H1 (cell line): ENCODE data around the gene NADK2. TPM values are rescaled to one million over a fixed set of nuclear protein-coding genes. Genes with fewer than 3 reads are reported as not detected.

Source experiments
- CTCF ChIA-PET: fragments of 300-600 bp; sonication (Branson Sonifier 250); formaldehyde crosslinking; loops from one replicate; lab custom pipeline; 2021; ENCODE audit not compliant: partially characterized antibody; lab: Charles Lee
- POLR2A ChIA-PET: fragments of 300-600 bp; sonication (Branson Sonifier 250); formaldehyde crosslinking; loops from one replicate; lab custom pipeline; 2021; ENCODE audit warnings: inconsistent platforms; ENCODE audit not compliant: partially characterized antibody; lab: Charles Lee
- DNase-seq, 2 experiments: peaks; one replicate each; pipeline versions ENCODE4 v3.0.0 to v3.0.0-alpha.2; 2010 to 2022; ENCODE audit warnings: low spot score in 2 of 2, low read depth in 1 of 2, mixed read lengths in 1 of 2
- FAIRE-seq: peaks from 2 replicates; lab custom pipeline; 2011; peaks lifted over from hg19 to GRCh38; lab: Jason Lieb, UNC
- H2AFZ ChIP-seq: 2 replicates; pipeline ENCODE4 v1.8.1; 2012; ENCODE audit warnings: low read length, inconsistent platforms
- H2AK5ac ChIP-seq: 2 replicates; pipeline ENCODE4 v1.6.1; 2013; ENCODE audit warnings: low read depth, low read length
- H2BK120ac ChIP-seq: replicated peaks from 2 replicates; pipeline ENCODE3; 2013; ENCODE audit warnings: low read depth, low read length, inconsistent platforms
- H2BK12ac ChIP-seq: 2 replicates; pipeline ENCODE4 v1.6.1; 2013; ENCODE audit warnings: low read depth, low read length
- H2BK15ac ChIP-seq: 2 replicates; pipeline ENCODE4 v1.6.1; 2013; ENCODE audit warnings: low read length
- H2BK20ac ChIP-seq: 2 replicates; pipeline ENCODE4 v1.6.1; 2013; ENCODE audit warnings: low read length
- H2BK5ac ChIP-seq: 2 replicates; pipeline ENCODE4 v1.6.1; 2013; ENCODE audit warnings: low read depth, low read length
- H3K14ac ChIP-seq: 2 replicates; pipeline ENCODE4 v1.6.1; 2013; ENCODE audit warnings: inconsistent platforms; ENCODE audit not compliant: insufficient read length
- H3K18ac ChIP-seq: 2 replicates; pipeline ENCODE4 v1.6.1; 2013; ENCODE audit warnings: low read length; ENCODE audit errors: extremely low read depth
- H3K23ac ChIP-seq: 2 replicates; pipeline ENCODE4 v1.6.1; 2013; ENCODE audit warnings: inconsistent platforms; ENCODE audit not compliant: insufficient read length
- H3K23me2 ChIP-seq: 2 replicates; pipeline ENCODE4 v1.6.1; 2013; ENCODE audit warnings: low read depth, low read length
- H3K27ac ChIP-seq: 2 replicates; pipeline ENCODE4 v1.6.1; 2011; ENCODE audit warnings: low read depth, low read length, inconsistent platforms
- H3K27me3 ChIP-seq, 4 experiments: replicated peaks in 1 of 4; 1 replicate in 1 of 4; 2 replicates in 3 of 4; pipeline versions ENCODE4 v1.6.1 to v1.8.1; 2011 to 2013; ENCODE audit warnings: low read length in 3 of 4, mild to moderate bottlenecking in 3 of 4, inconsistent platforms in 2 of 4, mixed read lengths in 2 of 4, moderate library complexity in 1 of 4; ENCODE audit not compliant: control insufficient read depth in 3 of 4, insufficient read depth in 3 of 4; ENCODE audit errors: extremely low read depth in 1 of 4
- H3K36me3 ChIP-seq, 4 experiments: 2 replicates each; pipeline versions ENCODE4 v1.6.1 to v1.8.1; 2011 to 2013; ENCODE audit warnings: mild to moderate bottlenecking in 4 of 4, low read length in 3 of 4, moderate library complexity in 2 of 4, control low read depth in 1 of 4, inconsistent platforms in 1 of 4; ENCODE audit not compliant: insufficient read depth in 4 of 4, control insufficient read depth in 2 of 4
- H3K4ac ChIP-seq: replicated peaks from 2 replicates; pipeline ENCODE3; 2013; ENCODE audit warnings: low read length, low read depth, mixed read lengths, inconsistent platforms; ENCODE audit not compliant: insufficient read length
- H3K4me1 ChIP-seq, 4 experiments: replicated peaks in 1 of 4; 1 replicate in 1 of 4; 2 replicates in 3 of 4; pipeline versions ENCODE4 v1.6.1 to v1.8.1; 2011 to 2013; ENCODE audit warnings: low read length in 3 of 4, inconsistent platforms in 2 of 4, mixed read lengths in 1 of 4; ENCODE audit not compliant: insufficient read depth in 4 of 4, control insufficient read depth in 3 of 4
- H3K4me2 ChIP-seq, 2 experiments: 2 replicates each; pipeline versions ENCODE4 v1.6.1 to v1.8.1; 2011 to 2013; ENCODE audit warnings: low read depth in 2 of 2, low read length in 2 of 2, control low read depth in 1 of 2, inconsistent platforms in 1 of 2, mild to moderate bottlenecking in 1 of 2; ENCODE audit not compliant: insufficient read depth in 1 of 2
- H3K4me3 ChIP-seq, 4 experiments: fragments of 200-600, 300-600 bp in 1 of 4; sonication (generic), shearing (Covaris generic), sonication (Bioruptor Twin) in 1 of 4; 2 replicates each; pipeline versions ENCODE4 v1.5.1 to v1.8.1; 2011 to 2016; ENCODE audit warnings: low read length in 4 of 4, low read depth in 3 of 4, control low read depth in 2 of 4, inconsistent platforms in 2 of 4, mild to moderate bottlenecking in 2 of 4, mixed read lengths in 1 of 4, moderate library complexity in 1 of 4; ENCODE audit not compliant: insufficient read depth in 2 of 4; ENCODE audit errors: extremely low read depth in 1 of 4
- H3K56ac ChIP-seq: replicated peaks from 2 replicates; pipeline ENCODE3; 2013; ENCODE audit warnings: low read depth, mild to moderate bottlenecking, mixed read lengths, low read length, inconsistent platforms; ENCODE audit not compliant: insufficient read length
- H3K79me1 ChIP-seq: 2 replicates; pipeline ENCODE4 v1.6.1; 2013; ENCODE audit warnings: low read depth, low read length, control low read depth
- H3K79me2 ChIP-seq, 2 experiments: 2 replicates each; pipeline versions ENCODE4 v1.6.1 to v1.8.1; 2012 to 2013; ENCODE audit warnings: low read length in 2 of 2, mild to moderate bottlenecking in 2 of 2, inconsistent platforms in 1 of 2; ENCODE audit not compliant: insufficient read depth in 2 of 2, control insufficient read depth in 1 of 2
- H3K9ac ChIP-seq, 4 experiments: replicated peaks in 1 of 4; 1 replicate in 1 of 4; 2 replicates in 3 of 4; pipeline versions ENCODE4 v1.6.1 to v1.8.1; 2011 to 2013; ENCODE audit warnings: low read depth in 3 of 4, low read length in 3 of 4, control low read depth in 2 of 4, mild to moderate bottlenecking in 2 of 4, moderate library complexity in 2 of 4, inconsistent platforms in 1 of 4; ENCODE audit errors: extremely low read depth in 1 of 4
- H3K9me3 ChIP-seq, 2 experiments: 2 replicates each; pipeline versions ENCODE4 v1.6.1 to v1.8.1; 2012 to 2013; ENCODE audit warnings: mild to moderate bottlenecking in 2 of 2, moderate library complexity in 2 of 2, control low read depth in 1 of 2, inconsistent platforms in 1 of 2, low read depth in 1 of 2, low read length in 1 of 2, mixed read lengths in 1 of 2; ENCODE audit not compliant: insufficient read depth in 2 of 2
- H4K20me1 ChIP-seq, 2 experiments: replicated peaks in 1 of 2; 2 replicates each; pipeline versions ENCODE3 to v1.8.1; 2011 to 2013; ENCODE audit warnings: inconsistent platforms in 2 of 2, low read length in 2 of 2, mild to moderate bottlenecking in 1 of 2; ENCODE audit not compliant: insufficient read depth in 2 of 2, control insufficient read depth in 1 of 2
- H4K5ac ChIP-seq: 2 replicates; pipeline ENCODE4 v1.6.1; 2013; ENCODE audit warnings: low read length, low read depth, mixed read lengths, inconsistent platforms; ENCODE audit not compliant: insufficient read length
- H4K8ac ChIP-seq: 2 replicates; pipeline ENCODE4 v1.8.0; 2013; ENCODE audit warnings: mild to moderate bottlenecking, moderate library complexity, low read length, inconsistent platforms; ENCODE audit not compliant: insufficient read depth; ENCODE audit errors: extremely low read depth
- H4K91ac ChIP-seq: replicated peaks from 2 replicates; pipeline ENCODE3; 2013; ENCODE audit warnings: low read length, mixed read lengths, inconsistent platforms; ENCODE audit not compliant: insufficient read length
- BACH1 ChIP-seq: IDR thresholded peaks from 2 replicates; pipeline ENCODE4 v1.6.1; 2012; ENCODE audit warnings: low read length, improper control_type of control experiment
- BCL11A ChIP-seq, 2 experiments: IDR thresholded peaks; one replicate each; pipeline ENCODE4 v1.6.1; 2011; ENCODE audit warnings: low read depth in 2 of 2, low read length in 2 of 2, mild to moderate bottlenecking in 2 of 2
- CBX8 ChIP-seq: fragments of 300-800, 300-1000 bp; sonication (generic); IDR thresholded peaks from 2 replicates; pipeline ENCODE4 v1.7.1; 2016; ENCODE audit warnings: low read depth, low read length, borderline replicate concordance
- CHD2 ChIP-seq: IDR thresholded peaks from 2 replicates; pipeline ENCODE4 v1.6.1; 2012; ENCODE audit warnings: low read length, improper control_type of control experiment
- EP300 ChIP-seq, 2 experiments: IDR thresholded peaks; 1 replicate in 1 of 2; 2 replicates in 1 of 2; pipeline ENCODE4 v1.6.1; 2011 to 2012; ENCODE audit warnings: low read depth in 2 of 2, low read length in 2 of 2, mild to moderate bottlenecking in 2 of 2, borderline replicate concordance in 1 of 2, inconsistent platforms in 1 of 2, moderate library complexity in 1 of 2
- JUND ChIP-seq: IDR thresholded peaks from 2 replicates; pipeline ENCODE4 v1.6.1; 2011; ENCODE audit warnings: mild to moderate bottlenecking, improper control_type of control experiment, low read length
- POLR2AphosphoS5 ChIP-seq: IDR thresholded peaks from 2 replicates; pipeline ENCODE4 v1.6.1; 2011; ENCODE audit warnings: low read depth, low read length
- POU5F1 ChIP-seq: IDR thresholded peaks from 2 replicates; pipeline ENCODE4 v1.6.1; 2011; ENCODE audit warnings: low read depth, mild to moderate bottlenecking, low read length, moderate library complexity
- RXRA ChIP-seq: IDR thresholded peaks from 2 replicates; pipeline ENCODE4 v1.6.1; 2011; ENCODE audit warnings: low read depth, mild to moderate bottlenecking, low read length, moderate library complexity; ENCODE audit not compliant: insufficient read depth
- SIRT6 ChIP-seq: IDR thresholded peaks from one replicate; pipeline ENCODE4 v1.7.1; 2012; ENCODE audit warnings: low read length, inconsistent platforms
- TBP ChIP-seq: IDR thresholded peaks from 2 replicates; pipeline ENCODE4 v1.6.1; 2011; ENCODE audit warnings: low read depth, low read length, improper control_type of control experiment
- ZNF274 ChIP-seq: IDR thresholded peaks from 2 replicates; pipeline ENCODE4 v1.7.0; 2012; ENCODE audit warnings: low read length, borderline replicate concordance; ENCODE audit errors: extremely low read depth
- WGBS, 2 experiments: shearing (Covaris generic) in 1 of 2; methylation state at CpG; one replicate each; pipeline versions ENCODE4 v1.1.6 to v1.1.7; 2013 to 2015; ENCODE audit warnings: low lambda C conversion rate in 2 of 2, mixed read lengths in 2 of 2, inconsistent platforms in 1 of 2, low coverage in 1 of 2, missing lambda C conversion rate in 1 of 2; ENCODE audit not compliant: insufficient replicate concordance in 2 of 2, insufficient coverage in 1 of 2, insufficient read length in 1 of 2; ENCODE audit errors: extremely low coverage in 1 of 2, missing lambda C conversion rate in 1 of 2; 5-methylcytosine and 5-hydroxymethylcytosine counted together
- polyA plus RNA-seq, 7 experiments: library from polyadenylated mRNA; depleted of rRNA in 3 of 7; stranded (reverse) in 5 of 7; unstranded in 2 of 7; fragments of >200 nt in 5 of 7; fragments of 200-250 nt in 2 of 7; gene quantifications; 1 replicate in 5 of 7; 2 replicates in 1 of 7; 4 replicates in 1 of 7; pipeline versions ENCODE4 v1.2.1 to v1.2.3, GENCODE V29; 2011 to 2013; ENCODE audit warnings: missing spikeins in 2 of 7, mixed read lengths in 2 of 7
- total RNA-seq: library from RNA; stranded (reverse); fragmentation: NEBNext Ultra II Directional; extraction: Animal tissue kit (Norgen Biotek cat#: 25700); gene quantifications from 2 replicates; pipeline ENCODE4 v1.2.1, GENCODE V29; 2021

NADK2 gene
- total and polyA plus RNA-seq, 2 of the 8 experiments (the other 6 are each of a cell fraction or from before 2014, with no cell fraction given) = 3.4 to 16.1 TPM

GRCh38 chr5:36281626-36282025, 39.9 kb upstream of the NADK2 start:
- Histone ChIP-seq H3K27ac (no peak overlapping the region), H3K23me2 (no peaks in the 10 kb centered on the region; the same call in 1 of the 2 replicates), H3K14ac (no peak overlapping the region), H2BK5ac (no peak overlapping the region), H2BK120ac (no peak overlapping the region), H2BK15ac (no peak overlapping the region), H3K4me2 (no peak overlapping the region), H3K4me3 (no peak overlapping the region), H3K18ac (no peak overlapping the region), H3K27me3 (no peaks in the 10 kb centered on the region), H2AK5ac (no peak overlapping the region), H3K23ac (no peak overlapping the region), H3K9ac (no peak overlapping the region), H3K79me1 (no peaks in the 10 kb centered on the region), H3K4ac (no peak overlapping the region), H2AFZ (no peak overlapping the region), H4K20me1 (no peaks in the 10 kb centered on the region), H3K79me2 (no peaks in the 10 kb centered on the region), H3K9me3 (no peaks in the 10 kb centered on the region), H2BK12ac (no peak overlapping the region), H3K4me1 (no peaks in the 10 kb centered on the region), H4K5ac (no peak overlapping the region), H2BK20ac (no peak overlapping the region), H4K8ac (no peak overlapping the region), H3K36me3 (no peaks in the 10 kb centered on the region), H3K56ac (no peak overlapping the region), H4K91ac (no peak overlapping the region)
- TF ChIP-seq RXRA = no peak
- no peak for TF ChIP-seq TBP
- TF ChIP-seq JUND = no peak
- no peak for TF ChIP-seq POU5F1
- TF ChIP-seq BCL11A (IDR thresholded peaks at IDR 0.05; ENCODE audit: low read depth in 2 of 2, low read length in 2 of 2) = no peak
- TF ChIP-seq POLR2AphosphoS5 = no peak
- no peak for TF ChIP-seq CHD2
- no peak for TF ChIP-seq CBX8
- TF ChIP-seq SIRT6 = no peak
- no peak for TF ChIP-seq ZNF274
- TF ChIP-seq EP300 (IDR thresholded peaks at IDR 0.05; ENCODE audit: borderline replicate concordance in 1 of 2, low read depth in 2 of 2, low read length in 2 of 2) = no peak
- no peak for TF ChIP-seq BACH1
- 84% methylated on average over 2 of the region's 2 CpGs; no CpG with 5 or more reads in 1 of the 2 experiments for WGBS, 2 experiments
- CTCF ChIA-PET = interaction anchor here (1.1 to 7.2 kb wide), 3 partner anchors 16 to 26 kb away, joined by 3 to 46 read pairs (median 4); no protein-coding TSS in a partner anchor
- POLR2A ChIA-PET = no interaction called here
- FAIRE-seq (no peak), DNase-seq (no peak)
